Bronchial epithelial cell (primary cell): ENCODE results near the gene NRAP. TPM values are rescaled to one million over a fixed set of nuclear protein-coding genes. Genes with fewer than 3 reads are reported as not detected.
A peak's percentile ranks its signal among the peaks of the same experiment; 100 is the strongest.

Experiments
- DNase-seq: peaks from one replicate; pipeline ENCODE4 v3.0.0-alpha.2; 2010; ENCODE audit warnings: low read depth
- FAIRE-seq: peaks from 2 replicates; lab custom pipeline; 2011; peaks lifted over from hg19 to GRCh38; lab: Jason Lieb, UNC
- H3K27me3 ChIP-seq: 2 replicates; pipeline ENCODE4 v1.5.1; 2011; ENCODE audit warnings: low read length; ENCODE audit not compliant: control insufficient read depth, insufficient read depth
- H3K36me3 ChIP-seq: 2 replicates; pipeline ENCODE4 v1.5.1; 2011; ENCODE audit warnings: low read length; ENCODE audit not compliant: control insufficient read depth, insufficient read depth
- H3K4me3 ChIP-seq: 2 replicates; pipeline ENCODE4 v1.5.1; 2011; ENCODE audit warnings: mild to moderate bottlenecking, low read depth, low read length, control low read depth
- CTCF ChIP-seq: IDR thresholded peaks from 2 replicates; pipeline ENCODE4 v1.5.1; 2011; ENCODE audit warnings: mild to moderate bottlenecking, moderate library complexity, low read length, control low read depth, inconsistent platforms; ENCODE audit not compliant: insufficient read depth, severe bottlenecking
- total RNA-seq: library from RNA; depleted of rRNA; stranded (reverse); fragments of >200 nt; gene quantifications from 2 replicates; pipeline ENCODE4 v1.2.1, GENCODE V29; 2014

The NRAP gene
- total RNA-seq, 1 donor from 2014 or later, result not detected

- no peak for TF ChIP-seq CTCF
- H3K36me3 ChIP-seq, result no peaks in the 10 kb centered on the region
- DNase-seq (peak; percentile 96), FAIRE-seq (peak; percentile 76)
- H3K4me3 ChIP-seq, result no peak overlapping the region
- no peaks in the 10 kb centered on the region for H3K27me3 ChIP-seq
Observed at GRCh38 chr10:113550365-113550764, 113.5 kb downstream of the NRAP start.

GRCh38 chr10:113549856-113550255 is 114.0 kb downstream of the NRAP start:
- no peak for FAIRE-seq
- no peak for DNase-seq
- no peak for TF ChIP-seq CTCF
- Histone ChIP-seq H3K36me3 (no peaks in the 10 kb centered on the region), H3K27me3 (no peaks in the 10 kb centered on the region), H3K4me3 (no peak overlapping the region)

GRCh38 chr10:113547426-113547825 is 116.4 kb downstream of the NRAP start:
- FAIRE-seq (no peak), DNase-seq (no peak)
- Histone ChIP-seq H3K4me3 (no peak overlapping the region), H3K27me3 (no peaks in the 10 kb centered on the region), H3K36me3 (no peaks in the 10 kb centered on the region)
- TF ChIP-seq CTCF, result no peak

GRCh38 chr10:113544392-113544791 is 119.4 kb downstream of the NRAP start:
- Histone ChIP-seq H3K36me3 (no peaks in the 10 kb centered on the region), H3K27me3 (no peaks in the 10 kb centered on the region), H3K4me3 (no peak overlapping the region)
- no peak for DNase-seq
- no peak for TF ChIP-seq CTCF
- no peak for FAIRE-seq

- H3K4me3 ChIP-seq, result no peak overlapping the region
- H3K36me3 ChIP-seq, result no peaks in the 10 kb centered on the region
- no peak for FAIRE-seq
- no peaks in the 10 kb centered on the region for H3K27me3 ChIP-seq
- TF ChIP-seq CTCF, result no peak
- DNase-seq, result no peak
Observed at GRCh38 chr10:113543107-113543955, 120.5 kb downstream of the NRAP start.
